Astrocyte (in vitro differentiated cells and primary cell): ENCODE data around the gene FAHD2B.

Source experiments
- EZH2 ChIP-seq: IDR thresholded peaks from 2 replicates; pipeline ENCODE4 v1.6.1; 2012; ENCODE audit warnings: mild to moderate bottlenecking, low read length, inconsistent platforms; ENCODE audit not compliant: insufficient read depth
- TF ChIP-seq, protein P1 (sequence below): IDR thresholded peaks from 2 replicates; pipeline ENCODE4 v1.5.1; 2011; ENCODE audit warnings: low read depth, mild to moderate bottlenecking, inconsistent platforms, low read length, moderate library complexity; ENCODE audit not compliant: insufficient read depth

DNA sequence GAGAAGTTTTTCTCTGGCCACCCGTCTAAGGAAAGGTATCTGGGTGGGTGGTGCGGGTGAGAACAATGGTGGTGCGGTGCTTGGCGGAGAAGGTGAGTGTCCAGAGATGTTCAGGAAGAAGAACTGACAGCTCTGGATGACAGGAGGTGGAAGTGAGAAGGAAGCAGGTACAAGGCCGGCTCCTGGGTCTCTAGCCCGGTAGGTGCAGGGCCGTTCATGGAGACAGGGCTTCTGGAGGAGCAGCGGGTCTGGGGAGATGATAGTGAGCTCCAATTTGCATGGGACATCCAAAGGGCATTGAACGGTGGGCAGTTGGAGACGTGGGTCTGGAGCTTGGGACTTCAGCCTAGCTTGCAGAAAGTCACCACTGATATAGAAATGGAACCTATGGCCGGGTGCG is 979 bp upstream of the FAHD2B start:
- TF ChIP-seq, protein P1, sequence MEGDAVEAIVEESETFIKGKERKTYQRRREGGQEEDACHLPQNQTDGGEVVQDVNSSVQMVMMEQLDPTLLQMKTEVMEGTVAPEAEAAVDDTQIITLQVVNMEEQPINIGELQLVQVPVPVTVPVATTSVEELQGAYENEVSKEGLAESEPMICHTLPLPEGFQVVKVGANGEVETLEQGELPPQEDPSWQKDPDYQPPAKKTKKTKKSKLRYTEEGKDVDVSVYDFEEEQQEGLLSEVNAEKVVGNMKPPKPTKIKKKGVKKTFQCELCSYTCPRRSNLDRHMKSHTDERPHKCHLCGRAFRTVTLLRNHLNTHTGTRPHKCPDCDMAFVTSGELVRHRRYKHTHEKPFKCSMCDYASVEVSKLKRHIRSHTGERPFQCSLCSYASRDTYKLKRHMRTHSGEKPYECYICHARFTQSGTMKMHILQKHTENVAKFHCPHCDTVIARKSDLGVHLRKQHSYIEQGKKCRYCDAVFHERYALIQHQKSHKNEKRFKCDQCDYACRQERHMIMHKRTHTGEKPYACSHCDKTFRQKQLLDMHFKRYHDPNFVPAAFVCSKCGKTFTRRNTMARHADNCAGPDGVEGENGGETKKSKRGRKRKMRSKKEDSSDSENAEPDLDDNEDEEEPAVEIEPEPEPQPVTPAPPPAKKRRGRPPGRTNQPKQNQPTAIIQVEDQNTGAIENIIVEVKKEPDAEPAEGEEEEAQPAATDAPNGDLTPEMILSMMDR: no peak
- TF ChIP-seq EZH2: no peak
